Measurements from ENCODE around the gene PLAGL1.

PLAGL1 gene

GRCh38 chr6:143912671-143913070, 95.4 kb downstream of the PLAGL1 start:
- Histone ChIP-seq H3K36me3 (ENCODE audit: control insufficient read depth in 1 of 2, insufficient read depth in 2 of 2, low read length in 2 of 2) (no peaks in the 10 kb centered on the region), H2AK5ac (ENCODE audit: low read length) (no peak overlapping the region), H2AFZ (ENCODE audit: insufficient read depth, low read length, poor library complexity) (no peak overlapping the region), H3K4me1 (ENCODE audit: control insufficient read depth in 1 of 2, insufficient read depth in 2 of 2, low read length in 2 of 2) (no peaks in the 10 kb centered on the region), H3K27me3 (ENCODE audit: insufficient read depth, low read length) (no peaks in the 10 kb centered on the region), H3K23ac (ENCODE audit: low read length) (no peak overlapping the region), H3K14ac (ENCODE audit: low read length) (no peak overlapping the region), H3K79me2 (ENCODE audit: control insufficient read depth, insufficient read depth, low read length, poor library complexity) (no peaks in the 10 kb centered on the region), H2BK120ac (ENCODE audit: insufficient read depth, low read length, poor library complexity) (no peak overlapping the region), H4K91ac (ENCODE audit: low read depth, low read length) (no peak overlapping the region), H3K4me3 (ENCODE audit: low read depth, low read length) (no peak overlapping the region), H3K18ac (ENCODE audit: low read length) (no peak overlapping the region), H3K4me2 (ENCODE audit: low read length) (no peak overlapping the region), H3K79me1 (ENCODE audit: low read length) (no peaks in the 10 kb centered on the region), H4K12ac (ENCODE audit: low read depth, low read length) (no peak overlapping the region), H3K4ac (ENCODE audit: low read depth, low read length) (no peak overlapping the region), H4K8ac (ENCODE audit: low read depth, low read length) (no peak overlapping the region), H3K27ac (ENCODE audit: low read depth, low read length) (no peak overlapping the region), H3K9ac (ENCODE audit: low read length) (no peak overlapping the region), H2BK12ac (ENCODE audit: low read length) (no peak overlapping the region), H3K9me3 (ENCODE audit: insufficient read depth, low read depth, low read length) (peaks cover 2% of the 10 kb centered on the region), H2BK5ac (ENCODE audit: low read depth, low read length, poor library complexity) (no peak overlapping the region)
- no CpG with 5 or more reads among the region's 1 CpG for WGBS (ENCODE audit: extremely low coverage, insufficient coverage, insufficient read length)
- no peak for DNase-seq

- Histone ChIP-seq H4K12ac (ENCODE audit: low read depth, low read length) (no peak overlapping the region), H2BK120ac (ENCODE audit: insufficient read depth, low read length, poor library complexity) (no peak overlapping the region), H3K9me3 (ENCODE audit: insufficient read depth, low read depth, low read length) (peaks cover 2% of the 10 kb centered on the region), H3K14ac (ENCODE audit: low read length) (no peak overlapping the region), H3K27me3 (ENCODE audit: insufficient read depth, low read length) (no peaks in the 10 kb centered on the region), H4K91ac (ENCODE audit: low read depth, low read length) (no peak overlapping the region), H3K4me2 (ENCODE audit: low read length) (no peak overlapping the region), H4K8ac (ENCODE audit: low read depth, low read length) (no peak overlapping the region), H3K9ac (ENCODE audit: low read length) (no peak overlapping the region), H3K4ac (ENCODE audit: low read depth, low read length) (no peak overlapping the region), H2AK5ac (ENCODE audit: low read length) (no peak overlapping the region), H3K23ac (ENCODE audit: low read length) (no peak overlapping the region), H3K4me3 (ENCODE audit: low read depth, low read length) (no peak overlapping the region), H3K27ac (ENCODE audit: low read depth, low read length) (no peak overlapping the region), H3K4me1 (ENCODE audit: control insufficient read depth in 1 of 2, insufficient read depth in 2 of 2, low read length in 2 of 2) (no peaks in the 10 kb centered on the region), H3K79me2 (ENCODE audit: control insufficient read depth, insufficient read depth, low read length, poor library complexity) (no peaks in the 10 kb centered on the region), H3K36me3 (ENCODE audit: control insufficient read depth in 1 of 2, insufficient read depth in 2 of 2, low read length in 2 of 2) (no peaks in the 10 kb centered on the region), H3K79me1 (ENCODE audit: low read length) (no peaks in the 10 kb centered on the region), H3K18ac (ENCODE audit: low read length) (no peak overlapping the region), H2AFZ (ENCODE audit: insufficient read depth, low read length, poor library complexity) (no peak overlapping the region), H2BK5ac (ENCODE audit: low read depth, low read length, poor library complexity) (no peak overlapping the region), H2BK12ac (ENCODE audit: low read length) (no peak overlapping the region)
- DNase-seq: no peak
- WGBS (ENCODE audit: extremely low coverage, insufficient coverage, insufficient read length): no CpG with 5 or more reads among the region's 1 CpG
These were observed 97.0 kb downstream of the PLAGL1 start for GRCh38 chr6:143911028-143911427.

DNA sequence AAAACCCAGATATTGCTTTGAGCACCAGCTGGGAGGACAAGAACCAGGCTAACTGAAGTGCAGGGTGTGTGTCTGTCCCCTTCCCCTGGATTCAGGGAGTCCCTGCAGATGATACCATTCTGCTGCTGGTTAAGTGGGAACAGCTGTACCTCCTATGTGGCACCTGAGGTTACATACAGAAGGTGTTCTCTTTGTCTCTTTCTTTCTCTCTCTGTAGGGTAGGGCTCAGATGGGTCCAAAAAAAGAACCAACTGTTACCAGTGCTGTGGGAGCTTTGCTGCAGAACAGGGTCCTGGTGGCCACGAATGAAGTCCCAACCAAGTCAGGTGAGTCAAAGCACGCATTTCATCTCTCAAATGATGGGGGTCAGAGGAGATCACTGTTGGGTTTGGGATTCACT, 105.2 kb downstream of the PLAGL1 start:
- no peak overlapping the region for H3K27ac ChIP-seq (ENCODE audit: low read depth, low read length)
- H3K79me1 ChIP-seq (ENCODE audit: low read length): no peaks in the 10 kb centered on the region
- H2BK120ac ChIP-seq (ENCODE audit: insufficient read depth, low read length, poor library complexity): no peak overlapping the region
- no peak overlapping the region for H3K18ac ChIP-seq (ENCODE audit: low read length)
- no peak overlapping the region for H3K4ac ChIP-seq (ENCODE audit: low read depth, low read length)
- no peak overlapping the region for H2AK5ac ChIP-seq (ENCODE audit: low read length)
- H3K9me3 ChIP-seq (ENCODE audit: insufficient read depth, low read depth, low read length): no peaks in the 10 kb centered on the region
- H4K91ac ChIP-seq (ENCODE audit: low read depth, low read length): no peak overlapping the region
- H3K4me1 ChIP-seq (ENCODE audit: control insufficient read depth in 1 of 2, insufficient read depth in 2 of 2, low read length in 2 of 2): no peaks in the 10 kb centered on the region
- H3K79me2 ChIP-seq (ENCODE audit: control insufficient read depth, insufficient read depth, low read length, poor library complexity): no peaks in the 10 kb centered on the region
- H3K36me3 ChIP-seq (ENCODE audit: control insufficient read depth in 1 of 2, insufficient read depth in 2 of 2, low read length in 2 of 2): no peaks in the 10 kb centered on the region
- WGBS (ENCODE audit: extremely low coverage, insufficient coverage, insufficient read length): no CpG with 5 or more reads among the region's 2 CpGs
- no peak overlapping the region for H3K9ac ChIP-seq (ENCODE audit: low read length)
- no peak overlapping the region for H3K23ac ChIP-seq (ENCODE audit: low read length)
- H3K4me3 ChIP-seq (ENCODE audit: low read depth, low read length): no peak overlapping the region
- H2AFZ ChIP-seq (ENCODE audit: insufficient read depth, low read length, poor library complexity): no peak overlapping the region
- H4K8ac ChIP-seq (ENCODE audit: low read depth, low read length): no peak overlapping the region
- H2BK12ac ChIP-seq (ENCODE audit: low read length): no peak overlapping the region
- H4K12ac ChIP-seq (ENCODE audit: low read depth, low read length): no peak overlapping the region
- H3K27me3 ChIP-seq (ENCODE audit: insufficient read depth, low read length): no peaks in the 10 kb centered on the region
- DNase-seq: no peak
- H3K4me2 ChIP-seq (ENCODE audit: low read length): no peak overlapping the region
- no peak overlapping the region for H3K14ac ChIP-seq (ENCODE audit: low read length)
- H2BK5ac ChIP-seq (ENCODE audit: low read depth, low read length, poor library complexity): no peak overlapping the region

DNA sequence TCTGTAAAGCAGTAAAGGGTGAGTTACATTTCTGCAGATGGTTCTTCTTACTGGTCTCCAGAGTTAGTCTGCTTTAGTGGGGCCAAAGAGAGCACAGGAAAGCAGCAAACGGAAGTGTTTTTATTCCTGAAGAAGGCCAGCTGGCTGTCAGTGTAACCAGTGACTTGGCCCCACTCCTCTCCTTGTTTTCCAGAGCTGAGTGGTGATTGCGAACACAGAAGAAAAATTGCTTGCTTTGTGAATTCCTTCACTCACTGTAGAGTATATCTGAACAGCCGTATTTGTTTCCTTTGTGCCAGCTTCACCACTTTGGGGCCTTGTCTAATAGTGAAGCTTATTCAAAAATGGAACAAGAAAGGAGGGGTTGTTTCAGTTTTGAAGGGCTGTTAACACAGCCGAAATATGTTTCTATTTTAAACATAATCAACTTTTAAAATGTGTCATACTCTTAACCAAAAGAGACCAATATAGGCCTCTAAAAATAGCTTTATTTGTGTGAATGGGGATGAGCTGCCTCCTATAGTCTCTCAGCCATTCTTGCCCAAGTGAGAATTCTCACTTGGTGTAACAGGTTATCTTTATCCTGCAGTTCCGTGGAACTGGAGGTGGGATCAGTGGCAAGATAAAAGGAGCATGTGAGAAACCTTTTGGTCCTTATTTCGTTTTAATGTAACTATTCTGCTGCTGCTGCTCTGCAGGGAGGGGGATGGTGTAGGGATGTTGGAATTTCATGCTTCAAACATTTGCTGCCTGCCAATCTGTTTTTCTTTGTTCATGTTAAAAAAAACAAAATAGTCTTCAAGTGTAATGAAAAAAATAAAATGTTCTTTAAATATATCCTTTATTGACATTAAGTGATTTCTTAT, 105.9 kb downstream of the PLAGL1 start:
- Histone ChIP-seq H4K91ac (ENCODE audit: low read depth, low read length) (no peak overlapping the region), H2BK120ac (ENCODE audit: insufficient read depth, low read length, poor library complexity) (no peak overlapping the region), H3K4me2 (ENCODE audit: low read length) (no peak overlapping the region), H3K27me3 (ENCODE audit: insufficient read depth, low read length) (no peaks in the 10 kb centered on the region), H4K8ac (ENCODE audit: low read depth, low read length) (no peak overlapping the region), H3K23ac (ENCODE audit: low read length) (no peak overlapping the region), H3K79me1 (ENCODE audit: low read length) (no peaks in the 10 kb centered on the region), H2BK5ac (ENCODE audit: low read depth, low read length, poor library complexity) (no peak overlapping the region), H3K18ac (ENCODE audit: low read length) (no peak overlapping the region), H3K9me3 (ENCODE audit: insufficient read depth, low read depth, low read length) (no peaks in the 10 kb centered on the region), H3K4ac (ENCODE audit: low read depth, low read length) (no peak overlapping the region), H4K12ac (ENCODE audit: low read depth, low read length) (no peak overlapping the region), H2BK12ac (ENCODE audit: low read length) (no peak overlapping the region), H3K4me3 (ENCODE audit: low read depth, low read length) (no peak overlapping the region), H3K9ac (ENCODE audit: low read length) (no peak overlapping the region), H2AFZ (ENCODE audit: insufficient read depth, low read length, poor library complexity) (no peak overlapping the region), H2AK5ac (ENCODE audit: low read length) (no peak overlapping the region), H3K36me3 (ENCODE audit: control insufficient read depth in 1 of 2, insufficient read depth in 2 of 2, low read length in 2 of 2) (no peaks in the 10 kb centered on the region), H3K14ac (ENCODE audit: low read length) (no peak overlapping the region), H3K27ac (ENCODE audit: low read depth, low read length) (no peak overlapping the region), H3K4me1 (ENCODE audit: control insufficient read depth in 1 of 2, insufficient read depth in 2 of 2, low read length in 2 of 2) (no peaks in the 10 kb centered on the region), H3K79me2 (ENCODE audit: control insufficient read depth, insufficient read depth, low read length, poor library complexity) (no peaks in the 10 kb centered on the region)
- WGBS (ENCODE audit: extremely low coverage, insufficient coverage, insufficient read length): no CpG with 5 or more reads among the region's 6 CpGs
- DNase-seq: no peak

All from trophoblast cell (in vitro differentiated cells and primary cell).